GM12878 (cell line): Measurements from ENCODE around the gene FAM193B. TPM values are rescaled to one million over a fixed set of nuclear protein-coding genes. Genes with fewer than 3 reads are reported as not detected.

Experiments used
- polyA plus RNA-seq, 11 experiments: library from polyadenylated mRNA; depleted of rRNA in 4 of 11; unstranded in 6 of 11; stranded (reverse) in 5 of 11; fragments of >200 nt; fragmentation: Nextera tagmentation in 4 of 11; fragmentation: Illumina TruSeq in 1 of 11; extraction: Ambion mirVana in 4 of 11; extraction: Trizol in 1 of 11; gene quantifications; 1 replicate in 1 of 11; 2 replicates in 10 of 11; pipeline versions ENCODE4 v1.2.1 to v1.2.3, GENCODE V29; 2011 to 2016; ENCODE audit warnings: inconsistent platforms in 2 of 11, missing spikeins in 2 of 11, low read depth in 1 of 11
- total RNA-seq, 4 experiments: library from RNA; depleted of rRNA in 3 of 4; stranded (reverse); fragments of >200 nt in 3 of 4; fragmentation: Illumina TruSeq in 1 of 4; extraction: Trizol in 1 of 4; gene quantifications; 2 replicates each; pipeline versions ENCODE4 v1.2.1 to v1.2.3, GENCODE V29; 2013 to 2021
- TF ChIP-seq, protein P1 (sequence below): fragments of 450-650 bp; IDR thresholded peaks from 2 replicates; pipeline ENCODE4 v1.6.1; 2016; ENCODE audit warnings: mild to moderate bottlenecking, moderate library complexity, borderline replicate concordance
- TF ChIP-seq, protein P2 (sequence below): fragments of 450-650 bp; IDR thresholded peaks from 2 replicates; pipeline ENCODE4 v1.6.1; 2016; ENCODE audit warnings: mild to moderate bottlenecking

Gene FAM193B
- total and polyA plus RNA-seq, 10 of the 15 experiments (the other 5 are each of a cell fraction or from before 2014, with no cell fraction given), result 3.3 to 47.0 (median 25.1) TPM

DNA sequence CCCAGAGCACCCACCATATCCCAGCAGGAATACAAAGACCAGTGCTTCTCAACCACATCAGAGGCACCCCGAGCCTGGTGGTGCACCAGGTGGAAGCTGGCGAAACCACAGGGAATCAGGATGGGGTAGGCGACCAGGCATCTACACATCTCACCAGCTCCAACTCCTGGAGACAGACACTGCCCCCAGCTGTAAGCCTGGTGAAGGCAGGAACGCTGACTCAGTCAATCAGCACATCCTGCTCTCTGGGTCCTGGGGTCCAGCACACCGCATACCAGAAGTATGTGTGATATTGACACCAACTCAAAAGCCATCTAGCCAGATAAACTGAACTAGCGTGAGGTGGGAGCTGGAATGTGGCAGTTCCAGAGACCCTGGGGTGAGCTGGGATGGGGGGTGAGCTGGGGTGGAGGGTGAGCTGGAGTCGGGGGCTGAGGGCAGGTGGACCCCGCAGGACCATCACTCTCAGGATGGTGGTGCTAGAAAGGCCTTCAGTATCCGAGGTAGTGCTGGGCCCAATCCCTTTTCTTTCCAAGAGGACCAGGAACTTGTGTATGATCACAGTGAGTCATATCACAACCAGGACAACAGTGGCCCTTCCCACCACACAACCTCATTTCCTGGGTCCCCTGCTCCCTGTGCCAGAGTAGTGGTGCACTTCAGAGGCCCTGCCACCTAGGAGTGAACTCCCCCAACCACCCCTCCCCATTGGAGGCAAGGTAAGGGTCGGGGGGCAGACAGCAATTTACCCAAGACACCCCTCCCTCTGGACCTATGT is 83.4 kb downstream of the FAM193B start (continued):
- TF ChIP-seq, protein P1, sequence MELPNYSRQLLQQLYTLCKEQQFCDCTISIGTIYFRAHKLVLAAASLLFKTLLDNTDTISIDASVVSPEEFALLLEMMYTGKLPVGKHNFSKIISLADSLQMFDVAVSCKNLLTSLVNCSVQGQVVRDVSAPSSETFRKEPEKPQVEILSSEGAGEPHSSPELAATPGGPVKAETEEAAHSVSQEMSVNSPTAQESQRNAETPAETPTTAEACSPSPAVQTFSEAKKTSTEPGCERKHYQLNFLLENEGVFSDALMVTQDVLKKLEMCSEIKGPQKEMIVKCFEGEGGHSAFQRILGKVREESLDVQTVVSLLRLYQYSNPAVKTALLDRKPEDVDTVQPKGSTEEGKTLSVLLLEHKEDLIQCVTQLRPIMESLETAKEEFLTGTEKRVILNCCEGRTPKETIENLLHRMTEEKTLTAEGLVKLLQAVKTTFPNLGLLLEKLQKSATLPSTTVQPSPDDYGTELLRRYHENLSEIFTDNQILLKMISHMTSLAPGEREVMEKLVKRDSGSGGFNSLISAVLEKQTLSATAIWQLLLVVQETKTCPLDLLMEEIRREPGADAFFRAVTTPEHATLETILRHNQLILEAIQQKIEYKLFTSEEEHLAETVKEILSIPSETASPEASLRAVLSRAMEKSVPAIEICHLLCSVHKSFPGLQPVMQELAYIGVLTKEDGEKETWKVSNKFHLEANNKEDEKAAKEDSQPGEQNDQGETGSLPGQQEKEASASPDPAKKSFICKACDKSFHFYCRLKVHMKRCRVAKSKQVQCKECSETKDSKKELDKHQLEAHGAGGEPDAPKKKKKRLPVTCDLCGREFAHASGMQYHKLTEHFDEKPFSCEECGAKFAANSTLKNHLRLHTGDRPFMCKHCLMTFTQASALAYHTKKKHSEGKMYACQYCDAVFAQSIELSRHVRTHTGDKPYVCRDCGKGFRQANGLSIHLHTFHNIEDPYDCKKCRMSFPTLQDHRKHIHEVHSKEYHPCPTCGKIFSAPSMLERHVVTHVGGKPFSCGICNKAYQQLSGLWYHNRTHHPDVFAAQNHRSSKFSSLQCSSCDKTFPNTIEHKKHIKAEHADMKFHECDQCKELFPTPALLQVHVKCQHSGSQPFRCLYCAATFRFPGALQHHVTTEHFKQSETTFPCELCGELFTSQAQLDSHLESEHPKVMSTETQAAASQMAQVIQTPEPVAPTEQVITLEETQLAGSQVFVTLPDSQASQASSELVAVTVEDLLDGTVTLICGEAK, result no peak
- TF ChIP-seq, protein P2, sequence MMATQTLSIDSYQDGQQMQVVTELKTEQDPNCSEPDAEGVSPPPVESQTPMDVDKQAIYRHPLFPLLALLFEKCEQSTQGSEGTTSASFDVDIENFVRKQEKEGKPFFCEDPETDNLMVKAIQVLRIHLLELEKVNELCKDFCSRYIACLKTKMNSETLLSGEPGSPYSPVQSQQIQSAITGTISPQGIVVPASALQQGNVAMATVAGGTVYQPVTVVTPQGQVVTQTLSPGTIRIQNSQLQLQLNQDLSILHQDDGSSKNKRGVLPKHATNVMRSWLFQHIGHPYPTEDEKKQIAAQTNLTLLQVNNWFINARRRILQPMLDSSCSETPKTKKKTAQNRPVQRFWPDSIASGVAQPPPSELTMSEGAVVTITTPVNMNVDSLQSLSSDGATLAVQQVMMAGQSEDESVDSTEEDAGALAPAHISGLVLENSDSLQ, result no peak

Other genes starting within 250 kb of the FAM193B start
Only the 7 nearest of the 15 such genes appear.
- gene PRR7, start 107.7 kb downstream of the FAM193B start, total RNA-seq (2014; rRNA removed), result 12.0 and 15.3 TPM in 2 replicates
- 0.40 and 0.60 TPM in 2 replicates for gene PRR7, start 107.7 kb downstream of the FAM193B start, total RNA-seq (2014; rRNA removed; fragmentation: Illumina TruSeq; extraction: Trizol)
- 15.7 and 15.9 TPM in 2 replicates for gene PRR7, start 107.7 kb downstream of the FAM193B start, total RNA-seq (2021)
- gene PRR7, start 107.7 kb downstream of the FAM193B start, polyA plus RNA-seq (2011; rRNA removed), result 0.89 and 3.9 TPM in 2 replicates
- gene PRR7, start 107.7 kb downstream of the FAM193B start, polyA plus RNA-seq (2014; fragmentation: Illumina TruSeq; extraction: Trizol), result 0.09 TPM in 1 of 2 replicates, not detected in the other
- gene PRR7, start 107.7 kb downstream of the FAM193B start, polyA plus RNA-seq (2014; fragmentation: Nextera tagmentation; extraction: Ambion mirVana), result not detected
- gene PRR7, start 107.7 kb downstream of the FAM193B start, polyA plus RNA-seq (2014; rRNA removed), result 18.8 and 21.0 TPM in 2 replicates
- gene PRR7, start 107.7 kb downstream of the FAM193B start, polyA plus RNA-seq (2016; fragmentation: Nextera tagmentation; extraction: Ambion mirVana), result 1 to 10 TPM; 4.6 TPM
- 36.0 and 42.0 TPM in 2 replicates for gene DBN1, start 80.9 kb downstream of the FAM193B start, total RNA-seq (2014; rRNA removed)
- gene DBN1, start 80.9 kb downstream of the FAM193B start, total RNA-seq (2014; rRNA removed; fragmentation: Illumina TruSeq; extraction: Trizol), result 16.8 and 19.2 TPM in 2 replicates
- 75.4 and 81.0 TPM in 2 replicates for gene DBN1, start 80.9 kb downstream of the FAM193B start, total RNA-seq (2021)
- 10.0 and 14.1 TPM in 2 replicates for gene DBN1, start 80.9 kb downstream of the FAM193B start, polyA plus RNA-seq (2011; rRNA removed)
- gene DBN1, start 80.9 kb downstream of the FAM193B start, polyA plus RNA-seq (2014; fragmentation: Illumina TruSeq; extraction: Trizol), result 3.2 and 15.9 TPM in 2 replicates
- under 1 TPM; 0.18 to 0.62 TPM for gene DBN1, start 80.9 kb downstream of the FAM193B start, polyA plus RNA-seq (2014; fragmentation: Nextera tagmentation; extraction: Ambion mirVana)
- gene DBN1, start 80.9 kb downstream of the FAM193B start, polyA plus RNA-seq (2014; rRNA removed), result 49.0 and 58.5 TPM in 2 replicates
- gene DBN1, start 80.9 kb downstream of the FAM193B start, polyA plus RNA-seq (2016; fragmentation: Nextera tagmentation; extraction: Ambion mirVana), result 10 to 100 TPM; 36.5 to 38.0 TPM
- gene PDLIM7, start 57.0 kb downstream of the FAM193B start, total RNA-seq (2014; rRNA removed), result 15.5 and 18.2 TPM in 2 replicates
- 6.2 and 7.6 TPM in 2 replicates for gene PDLIM7, start 57.0 kb downstream of the FAM193B start, total RNA-seq (2014; rRNA removed; fragmentation: Illumina TruSeq; extraction: Trizol)
- gene PDLIM7, start 57.0 kb downstream of the FAM193B start, total RNA-seq (2021), result 30.3 and 36.6 TPM in 2 replicates
- gene PDLIM7, start 57.0 kb downstream of the FAM193B start, polyA plus RNA-seq (2011; rRNA removed), result 10.2 and 23.1 TPM in 2 replicates
- gene PDLIM7, start 57.0 kb downstream of the FAM193B start, polyA plus RNA-seq (2014; fragmentation: Illumina TruSeq; extraction: Trizol), result 1.1 and 5.1 TPM in 2 replicates
- gene PDLIM7, start 57.0 kb downstream of the FAM193B start, polyA plus RNA-seq (2014; fragmentation: Nextera tagmentation; extraction: Ambion mirVana), result 1 to 10 TPM in 1 of 2 experiments, under 1 TPM in 1; 0.82 to 2.3 TPM
- 33.3 and 47.9 TPM in 2 replicates for gene PDLIM7, start 57.0 kb downstream of the FAM193B start, polyA plus RNA-seq (2014; rRNA removed)
- gene PDLIM7, start 57.0 kb downstream of the FAM193B start, polyA plus RNA-seq (2016; fragmentation: Nextera tagmentation; extraction: Ambion mirVana), result 10 to 100 TPM; 35.3 to 35.8 TPM
- gene DOK3, start 44.7 kb downstream of the FAM193B start, total RNA-seq (2014; rRNA removed), result 48.8 and 52.6 TPM in 2 replicates
- gene DOK3, start 44.7 kb downstream of the FAM193B start, total RNA-seq (2014; rRNA removed; fragmentation: Illumina TruSeq; extraction: Trizol), result 16.4 and 17.7 TPM in 2 replicates
- 95.3 and 107 TPM in 2 replicates for gene DOK3, start 44.7 kb downstream of the FAM193B start, total RNA-seq (2021)
- 26.3 and 51.5 TPM in 2 replicates for gene DOK3, start 44.7 kb downstream of the FAM193B start, polyA plus RNA-seq (2011; rRNA removed)
- gene DOK3, start 44.7 kb downstream of the FAM193B start, polyA plus RNA-seq (2014; fragmentation: Illumina TruSeq; extraction: Trizol), result 42.7 and 47.0 TPM in 2 replicates
- gene DOK3, start 44.7 kb downstream of the FAM193B start, polyA plus RNA-seq (2014; fragmentation: Nextera tagmentation; extraction: Ambion mirVana), result 1 to 10 TPM; 6.6 to 8.0 TPM
- 89.0 and 112 TPM in 2 replicates for gene DOK3, start 44.7 kb downstream of the FAM193B start, polyA plus RNA-seq (2014; rRNA removed)
- 10 to 100 TPM; 53.7 to 68.5 TPM for gene DOK3, start 44.7 kb downstream of the FAM193B start, polyA plus RNA-seq (2016; fragmentation: Nextera tagmentation; extraction: Ambion mirVana)
- gene DDX41, start 37.6 kb downstream of the FAM193B start, total RNA-seq (2014; rRNA removed), result 184 and 215 TPM in 2 replicates
- gene DDX41, start 37.6 kb downstream of the FAM193B start, total RNA-seq (2014; rRNA removed; fragmentation: Illumina TruSeq; extraction: Trizol), result 56.3 and 59.3 TPM in 2 replicates
- 136 and 149 TPM in 2 replicates for gene DDX41, start 37.6 kb downstream of the FAM193B start, total RNA-seq (2021)
- gene DDX41, start 37.6 kb downstream of the FAM193B start, polyA plus RNA-seq (2011; rRNA removed), result 83.0 and 114 TPM in 2 replicates
- gene DDX41, start 37.6 kb downstream of the FAM193B start, polyA plus RNA-seq (2014; fragmentation: Illumina TruSeq; extraction: Trizol), result 36.1 and 59.5 TPM in 2 replicates
- 10 to 100 TPM; 32.7 to 67.6 TPM for gene DDX41, start 37.6 kb downstream of the FAM193B start, polyA plus RNA-seq (2014; fragmentation: Nextera tagmentation; extraction: Ambion mirVana)
- 176 and 216 TPM in 2 replicates for gene DDX41, start 37.6 kb downstream of the FAM193B start, polyA plus RNA-seq (2014; rRNA removed)
- 100 to 1,000 TPM in 1 of 2 experiments, 10 to 100 TPM in 1; 85.9 to 101 TPM for gene DDX41, start 37.6 kb downstream of the FAM193B start, polyA plus RNA-seq (2016; fragmentation: Nextera tagmentation; extraction: Ambion mirVana)
- 36.2 and 44.8 TPM in 2 replicates for gene TMED9, start 37.6 kb upstream of the FAM193B start, total RNA-seq (2014; rRNA removed)
- 40.3 and 44.9 TPM in 2 replicates for gene TMED9, start 37.6 kb upstream of the FAM193B start, total RNA-seq (2014; rRNA removed; fragmentation: Illumina TruSeq; extraction: Trizol)
- 121 and 127 TPM in 2 replicates for gene TMED9, start 37.6 kb upstream of the FAM193B start, total RNA-seq (2021)
- 96.0 and 138 TPM in 2 replicates for gene TMED9, start 37.6 kb upstream of the FAM193B start, polyA plus RNA-seq (2011; rRNA removed)
- 41.8 and 89.6 TPM in 2 replicates for gene TMED9, start 37.6 kb upstream of the FAM193B start, polyA plus RNA-seq (2014; fragmentation: Illumina TruSeq; extraction: Trizol)
- 10 to 100 TPM; 35.7 to 46.6 TPM for gene TMED9, start 37.6 kb upstream of the FAM193B start, polyA plus RNA-seq (2014; fragmentation: Nextera tagmentation; extraction: Ambion mirVana)
- gene TMED9, start 37.6 kb upstream of the FAM193B start, polyA plus RNA-seq (2014; rRNA removed), result 144 and 157 TPM in 2 replicates
- 100 to 1,000 TPM; 125 to 136 TPM for gene TMED9, start 37.6 kb upstream of the FAM193B start, polyA plus RNA-seq (2016; fragmentation: Nextera tagmentation; extraction: Ambion mirVana)
- gene B4GALT7, start 45.6 kb upstream of the FAM193B start, total RNA-seq (2014; rRNA removed), result 22.9 and 23.2 TPM in 2 replicates
- gene B4GALT7, start 45.6 kb upstream of the FAM193B start, total RNA-seq (2014; rRNA removed; fragmentation: Illumina TruSeq; extraction: Trizol), result 8.4 and 9.8 TPM in 2 replicates
- 22.5 and 23.6 TPM in 2 replicates for gene B4GALT7, start 45.6 kb upstream of the FAM193B start, total RNA-seq (2021)
- 3.1 and 7.2 TPM in 2 replicates for gene B4GALT7, start 45.6 kb upstream of the FAM193B start, polyA plus RNA-seq (2011; rRNA removed)
- gene B4GALT7, start 45.6 kb upstream of the FAM193B start, polyA plus RNA-seq (2014; fragmentation: Illumina TruSeq; extraction: Trizol), result 2.4 and 8.3 TPM in 2 replicates
- gene B4GALT7, start 45.6 kb upstream of the FAM193B start, polyA plus RNA-seq (2014; fragmentation: Nextera tagmentation; extraction: Ambion mirVana), result 1 to 10 TPM in 1 of 2 experiments, under 1 TPM in 1; 0.34 to 2.3 TPM
- gene B4GALT7, start 45.6 kb upstream of the FAM193B start, polyA plus RNA-seq (2014; rRNA removed), result 23.2 and 24.5 TPM in 2 replicates
- gene B4GALT7, start 45.6 kb upstream of the FAM193B start, polyA plus RNA-seq (2016; fragmentation: Nextera tagmentation; extraction: Ambion mirVana), result 10 to 100 TPM; 25.9 to 27.3 TPM